Stimulated activated CD4-positive, alpha-beta T cell treated with anti-CD3 and anti-CD28 coated beads, Interleukin-12 subunit alpha, Interleukin-12 subunit beta, amount 100 ng/mL, for 4 hours (primary cell): ENCODE data around the gene OR2T2.
"Not testable (repeated sequence)": the region's sequence is repeated elsewhere in the genome, so short reads cannot be mapped to it uniquely, and the experiment has no call there.

Source experiments
- DNase-seq: peaks from one replicate; pipeline ENCODE4 v3.0.0-alpha.2; 2020

Gene OR2T2, protein sequence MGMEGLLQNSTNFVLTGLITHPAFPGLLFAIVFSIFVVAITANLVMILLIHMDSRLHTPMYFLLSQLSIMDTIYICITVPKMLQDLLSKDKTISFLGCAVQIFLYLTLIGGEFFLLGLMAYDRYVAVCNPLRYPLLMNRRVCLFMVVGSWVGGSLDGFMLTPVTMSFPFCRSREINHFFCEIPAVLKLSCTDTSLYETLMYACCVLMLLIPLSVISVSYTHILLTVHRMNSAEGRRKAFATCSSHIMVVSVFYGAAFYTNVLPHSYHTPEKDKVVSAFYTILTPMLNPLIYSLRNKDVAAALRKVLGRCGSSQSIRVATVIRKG

DNA sequence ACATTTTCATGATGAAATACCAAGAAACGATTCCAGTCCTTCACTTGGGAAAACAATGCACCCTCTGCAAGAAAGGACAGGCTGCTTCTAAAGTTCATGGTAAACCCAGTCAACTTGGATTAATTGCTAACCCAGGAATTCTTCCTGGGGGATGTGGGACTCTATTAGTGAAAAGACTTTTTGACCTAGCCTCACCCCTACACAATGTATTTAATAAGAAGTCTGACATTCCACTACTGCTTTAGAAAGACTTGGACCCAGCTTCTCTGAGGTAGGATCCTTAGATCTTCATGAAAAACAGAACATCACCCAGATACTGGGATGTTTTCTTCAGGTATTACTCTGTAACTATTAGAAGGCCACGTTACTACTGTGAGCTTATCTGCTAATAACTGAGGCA, at the start of gene OR2T2:
TSS of gene OR2T2 (plus strand) at position 239 of the 400 bp plus-strand sequence. CDS start 7,161 bp downstream, outside the sequence.
- not testable (repeated sequence) for DNase-seq

GRCh38 chr1:248402748-248403147, 42.7 kb upstream of the OR2T2 start, which contains the start of gene OR2T1:
OR2T1 (plus strand) TSS chr1:248403048; CDS start chr1:248406148, 3,100 bp downstream.
- DNase-seq, result no peak

DNA sequence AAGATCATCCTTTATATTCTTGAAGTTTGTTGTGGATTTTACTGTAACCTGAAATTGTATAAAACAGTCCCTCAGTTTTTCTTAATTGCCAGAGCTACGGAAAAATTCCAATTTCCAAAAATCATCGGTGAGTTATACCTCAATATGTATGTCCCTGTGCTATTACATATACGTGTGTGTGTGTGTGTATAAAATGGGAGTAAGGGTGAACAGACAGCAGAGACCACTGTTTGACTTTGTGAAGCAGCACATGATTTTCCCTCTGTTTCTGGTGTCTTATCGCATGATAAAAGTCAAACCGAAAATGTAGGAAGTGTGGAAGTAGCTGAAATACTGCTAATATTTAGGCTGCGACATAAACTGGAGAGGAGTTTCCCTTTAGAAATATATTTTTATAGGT, 41.4 kb upstream of the OR2T2 start:
- no peak for DNase-seq

DNA sequence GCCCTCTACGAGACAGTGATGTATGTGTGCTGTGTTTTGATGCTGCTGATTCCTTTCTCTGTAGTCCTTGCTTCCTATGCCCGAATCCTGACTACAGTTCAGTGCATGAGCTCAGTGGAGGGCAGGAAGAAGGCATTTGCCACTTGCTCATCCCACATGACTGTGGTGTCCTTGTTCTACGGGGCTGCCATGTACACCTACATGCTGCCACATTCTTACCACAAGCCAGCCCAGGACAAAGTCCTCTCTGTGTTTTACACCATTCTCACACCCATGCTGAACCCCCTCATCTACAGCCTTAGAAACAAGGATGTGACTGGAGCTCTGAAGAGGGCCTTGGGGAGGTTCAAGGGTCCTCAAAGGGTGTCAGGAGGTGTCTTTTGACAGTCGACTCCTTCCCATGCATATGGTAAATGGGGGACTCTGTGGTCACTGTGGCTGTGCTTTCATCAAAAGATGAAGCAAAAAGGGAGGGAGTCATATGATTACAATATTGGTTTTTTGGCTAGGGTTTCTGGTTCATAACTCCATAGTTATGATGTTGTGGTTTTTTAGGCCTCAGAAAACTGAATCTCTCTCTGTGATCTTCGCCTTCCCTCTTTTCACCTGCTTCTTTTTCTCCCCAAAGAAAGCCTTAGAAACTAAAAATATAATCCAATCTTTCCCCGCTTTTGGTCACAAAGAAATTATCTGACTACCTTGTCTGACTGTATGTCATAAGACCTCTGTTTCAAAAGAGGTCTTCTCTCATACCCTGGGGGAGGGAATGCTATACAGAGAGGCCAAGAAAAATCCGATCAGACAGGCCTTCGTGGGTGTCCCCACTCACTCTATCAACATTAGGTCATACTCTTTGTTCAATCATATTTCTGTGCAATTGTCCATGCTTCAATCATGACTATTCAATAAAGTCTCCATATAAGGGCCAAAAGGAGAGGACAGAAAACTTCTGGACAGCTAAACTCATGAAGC, 38.4 kb upstream of the OR2T2 start:
- DNase-seq, result no peak

DNA sequence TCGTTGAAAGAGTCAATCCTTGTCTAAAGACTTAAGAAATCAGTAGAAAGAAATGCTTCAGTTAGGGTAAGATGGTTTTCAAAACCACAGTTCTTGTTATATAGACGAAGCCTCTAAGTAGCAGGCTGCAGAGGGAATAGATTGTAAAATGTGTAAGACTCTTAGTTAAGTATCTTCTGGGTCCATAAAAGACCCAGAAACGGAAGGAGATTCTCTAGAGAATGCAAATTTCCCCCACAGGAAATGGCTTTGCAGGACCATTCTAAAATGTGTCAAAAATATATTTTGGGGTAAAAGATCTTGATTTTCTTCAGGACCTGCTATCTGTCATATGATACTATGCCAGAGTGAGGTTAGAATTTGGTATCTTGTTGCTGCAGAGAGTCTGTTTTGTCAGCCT, 29.2 kb upstream of the OR2T2 start:
- no peak for DNase-seq

- no peak for DNase-seq
These were observed 27.6 kb upstream of the OR2T2 start for GRCh38 chr1:248417854-248418253.

DNA sequence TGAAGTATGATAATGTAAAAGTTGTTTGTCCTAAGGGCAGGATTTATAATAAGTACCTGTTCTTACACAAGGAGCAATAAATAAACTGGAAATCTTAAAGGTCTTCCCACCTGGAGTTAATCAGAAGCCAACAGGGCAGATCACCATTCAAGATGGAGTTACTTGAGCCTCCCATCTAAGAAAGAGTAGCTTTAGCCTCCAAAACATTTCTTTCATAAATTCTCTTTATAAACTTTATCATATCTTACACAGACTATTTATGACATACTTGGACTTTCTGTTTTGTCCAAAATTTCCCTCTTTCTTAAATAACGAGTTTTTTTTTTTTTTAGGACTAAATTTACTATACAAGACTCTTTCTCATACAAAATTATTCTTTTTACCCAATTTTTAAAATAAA, 24.1 kb upstream of the OR2T2 start:
- DNase-seq, result no peak

GRCh38 chr1:248427526-248428191, 17.8 kb upstream of the OR2T2 start:
- DNase-seq, result not testable (repeated sequence)

DNA sequence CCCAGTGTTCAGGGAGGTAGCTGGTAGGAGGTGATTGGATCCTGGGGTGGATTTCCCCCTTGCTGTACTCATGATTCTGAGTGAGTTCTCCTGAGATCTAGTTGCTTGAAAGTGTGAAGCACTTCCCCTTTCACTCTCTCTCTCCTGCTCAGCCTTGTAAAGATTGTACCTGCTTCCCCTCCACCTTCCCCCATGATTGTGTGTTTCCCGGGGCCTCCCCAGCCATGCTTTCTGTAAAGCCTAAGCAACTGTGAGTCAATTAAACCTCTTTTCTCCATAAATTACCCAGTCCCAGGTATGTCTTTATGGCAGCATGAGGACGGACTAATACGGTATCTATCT, 17.3 kb upstream of the OR2T2 start:
- not testable (repeated sequence) for DNase-seq

DNA sequence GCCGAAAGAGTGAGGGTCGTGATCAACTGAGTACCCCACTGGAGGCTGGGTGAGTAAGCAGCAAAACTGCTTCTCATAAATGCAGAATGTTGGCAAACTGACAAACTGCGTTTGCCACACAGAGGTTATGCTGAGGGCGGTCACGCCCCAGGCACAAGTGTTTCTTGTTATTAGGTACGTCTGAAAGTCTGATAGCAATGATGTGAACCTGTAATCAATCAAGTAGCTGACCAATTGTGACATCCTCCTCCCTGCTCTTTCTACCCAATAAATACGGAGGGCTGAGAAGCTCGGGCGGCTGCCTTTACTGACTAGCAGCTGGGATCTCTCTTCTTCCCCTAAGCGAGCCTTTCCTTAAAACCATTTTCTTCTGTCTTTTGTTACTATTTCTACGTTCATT, 13.8 kb upstream of the OR2T2 start:
- DNase-seq, result not testable (repeated sequence)

- DNase-seq, result not testable (repeated sequence)
These were observed 13.2 kb upstream of the OR2T2 start for GRCh38 chr1:248432201-248432600.

- DNase-seq, result not testable (repeated sequence)
These were observed 11.5 kb upstream of the OR2T2 start for GRCh38 chr1:248433811-248434415.

DNA sequence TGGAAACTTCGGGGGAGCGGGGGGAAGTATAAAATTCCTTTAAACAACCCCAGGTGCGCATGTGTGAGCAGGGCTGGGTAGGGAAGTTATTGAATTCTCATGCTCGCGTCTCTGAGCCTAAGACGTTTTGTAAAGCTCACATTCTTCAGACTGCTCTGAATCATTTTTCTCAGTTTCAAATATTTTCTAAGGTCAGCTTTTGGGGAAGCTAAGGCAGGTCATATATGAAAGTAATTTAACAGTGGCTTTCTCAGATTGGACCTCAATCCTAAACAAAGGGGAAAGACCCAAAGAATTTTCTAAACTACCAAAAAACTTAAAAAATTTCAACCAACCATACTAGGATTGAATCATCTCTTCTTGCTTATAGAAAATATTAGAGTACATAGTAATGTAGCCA, 10.5 kb upstream of the OR2T2 start:
- not testable (repeated sequence) for DNase-seq

DNA sequence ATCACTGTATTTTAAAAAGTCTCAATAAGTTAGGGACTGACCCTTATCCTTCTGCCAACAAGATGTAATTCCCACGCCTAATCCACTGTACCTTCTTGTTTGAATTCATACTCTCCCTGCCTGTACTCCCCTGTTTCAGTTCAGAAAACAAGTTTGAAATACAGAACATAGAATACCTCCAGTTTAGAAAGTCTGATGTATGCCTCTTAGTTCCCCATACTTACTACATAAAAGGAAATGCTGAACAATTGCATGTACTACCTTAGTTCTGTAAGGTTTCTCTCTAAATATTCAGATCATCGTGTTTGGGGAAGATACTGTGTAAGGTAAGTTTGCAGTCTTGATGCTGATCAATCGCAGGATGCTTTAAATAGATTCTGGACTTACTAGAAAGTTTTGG, 9.1 kb upstream of the OR2T2 start:
- not testable (repeated sequence) for DNase-seq

- not testable (repeated sequence) for DNase-seq
These were observed 6.8 kb upstream of the OR2T2 start for GRCh38 chr1:248438668-248439067.

DNA sequence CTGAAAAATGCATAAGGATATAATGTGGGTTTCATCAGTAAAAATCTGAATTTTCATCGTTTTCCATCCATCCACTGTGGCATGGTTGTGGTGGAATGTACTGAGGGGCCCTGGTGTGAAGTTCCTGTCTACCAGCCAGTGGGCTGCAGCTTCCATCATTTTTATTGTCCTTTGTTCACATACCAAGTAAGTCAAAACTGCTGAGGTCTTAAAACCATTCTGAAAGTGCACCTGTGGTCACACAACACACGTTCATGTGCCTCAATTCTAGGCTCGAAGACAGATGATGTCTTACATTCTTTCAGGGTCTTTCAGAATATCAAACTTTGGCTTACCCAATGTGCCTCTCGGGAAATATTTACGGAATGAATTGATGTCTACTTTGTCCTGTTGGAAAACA, 6.2 kb upstream of the OR2T2 start:
- not testable (repeated sequence) for DNase-seq

DNA sequence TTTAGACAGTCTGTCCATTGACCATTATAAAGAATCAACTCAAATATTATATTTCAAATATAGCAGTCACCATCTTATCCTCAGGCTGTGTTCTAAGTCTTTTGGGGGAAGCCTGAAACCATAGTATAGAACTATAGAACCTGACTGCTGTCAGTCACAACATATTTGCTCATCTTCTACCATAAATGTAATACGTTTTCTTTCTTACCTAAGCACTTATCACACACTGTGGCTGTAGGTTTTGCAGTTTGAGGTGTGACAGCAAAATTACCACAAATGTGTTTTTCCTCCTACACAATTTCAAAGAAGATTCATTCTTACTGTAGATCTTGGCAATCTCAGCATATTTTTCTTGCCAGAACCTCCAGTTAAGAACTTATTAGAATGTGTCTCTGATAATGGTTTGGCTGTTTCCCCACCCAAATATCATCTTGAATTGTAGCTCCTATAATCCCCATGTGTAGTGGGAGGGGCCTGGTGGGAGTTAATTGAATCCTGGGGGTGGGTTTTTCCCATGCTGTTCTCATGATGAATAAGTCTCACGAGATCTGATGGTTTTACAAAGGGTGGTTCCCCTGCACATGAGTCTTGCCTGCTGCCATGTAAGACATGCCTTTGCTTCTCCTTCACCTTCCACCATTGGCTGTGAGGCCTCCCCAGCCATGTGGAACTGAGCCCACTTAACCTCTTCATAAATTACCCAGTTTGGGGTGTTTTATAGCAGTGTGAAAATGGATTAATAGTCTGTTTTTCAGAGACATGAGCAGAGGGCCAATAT, 2.7 kb upstream of the OR2T2 start:
- not testable (repeated sequence) for DNase-seq

- DNase-seq, result not testable (repeated sequence)
These were observed 834 bp upstream of the OR2T2 start for GRCh38 chr1:248444603-248445002.

DNA sequence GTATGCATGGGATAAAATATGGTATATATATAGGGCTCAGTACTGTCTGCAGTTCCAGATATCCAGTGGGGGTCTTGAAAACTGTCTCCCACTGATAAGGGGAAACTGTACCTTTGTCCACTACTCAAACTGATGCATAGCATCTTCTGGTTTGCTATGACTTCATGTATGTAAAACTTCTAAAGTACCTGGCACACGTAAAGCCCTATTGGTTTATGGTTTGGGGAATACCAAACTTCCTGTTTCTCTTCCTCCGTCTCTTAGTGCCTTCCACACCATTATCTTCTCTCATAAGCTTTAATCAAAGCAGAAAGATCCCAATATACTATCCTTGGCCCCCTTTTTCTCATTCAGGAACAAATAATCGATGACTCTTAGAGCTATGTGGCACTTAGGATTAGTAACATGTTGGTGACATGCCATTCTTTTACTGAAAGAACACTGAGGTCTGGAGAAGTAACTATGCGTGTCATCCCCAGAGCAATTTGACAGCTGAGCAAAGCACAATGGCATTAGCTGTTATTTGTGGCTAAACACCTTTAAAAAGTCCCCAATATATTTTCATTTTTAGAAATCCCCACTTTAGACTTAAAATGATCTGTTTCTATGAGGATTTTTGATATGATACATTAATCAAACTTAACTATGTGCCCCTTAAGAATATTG, 3.1 kb downstream of the OR2T2 start:
- DNase-seq, result not testable (repeated sequence)

GRCh38 chr1:248449821-248450465, 4.5 kb downstream of the OR2T2 start:
- not testable (repeated sequence) for DNase-seq
